ENCODE data around the gene PGD.

The PGD gene

GRCh38 chr1:10398734-10399443 lies at the start of gene PGD:
TSS of gene PGD (plus strand) at chr1:10399064. CDS start at chr1:10399118, 54 bp downstream.
- H3K4me3 ChIP-seq (ENCODE audit: low read depth, low read length): peak within 1 kb of the TSS; percentile 75
- TF ChIP-seq CTCF (IDR thresholded peaks at IDR 0.05; ENCODE audit: low read depth, low read length): no peak

- no peak overlapping the region for H3K4me3 ChIP-seq (ENCODE audit: low read depth, low read length)
- TF ChIP-seq CTCF (IDR thresholded peaks at IDR 0.05; ENCODE audit: low read depth, low read length): no peak
Measured at GRCh38 chr1:10353282-10353681, 45.6 kb upstream of the PGD start.

GRCh38 chr1:10353693-10354092 lies 45.2 kb upstream of the PGD start:
- no peak overlapping the region for H3K4me3 ChIP-seq (ENCODE audit: low read depth, low read length)
- no peak for TF ChIP-seq CTCF (IDR thresholded peaks at IDR 0.05; ENCODE audit: low read depth, low read length)

GRCh38 chr1:10360045-10360444 lies 38.8 kb upstream of the PGD start:
- no peak overlapping the region for H3K4me3 ChIP-seq (ENCODE audit: low read depth, low read length)
- no peak for TF ChIP-seq CTCF (IDR thresholded peaks at IDR 0.05; ENCODE audit: low read depth, low read length)

GRCh38 chr1:10361515-10361914 lies 37.3 kb upstream of the PGD start:
- TF ChIP-seq CTCF (IDR thresholded peaks at IDR 0.05; ENCODE audit: low read depth, low read length): no peak
- H3K4me3 ChIP-seq (ENCODE audit: low read depth, low read length): no peak overlapping the region

GRCh38 chr1:10368194-10368593 lies 30.7 kb upstream of the PGD start:
- TF ChIP-seq CTCF (IDR thresholded peaks at IDR 0.05; ENCODE audit: low read depth, low read length): no peak
- no peak overlapping the region for H3K4me3 ChIP-seq (ENCODE audit: low read depth, low read length)

GRCh38 chr1:10374442-10374860 lies 24.4 kb upstream of the PGD start:
- no peak for TF ChIP-seq CTCF (IDR thresholded peaks at IDR 0.05; ENCODE audit: low read depth, low read length)
- no peak overlapping the region for H3K4me3 ChIP-seq (ENCODE audit: low read depth, low read length)

Data from WI38 (cell line).